ENCODE measurements around the gene UFSP1.
"Not testable (repeated sequence)": the region's sequence is repeated elsewhere in the genome, so short reads cannot be mapped to it uniquely, and the experiment has no call there.

UFSP1 gene

DNA sequence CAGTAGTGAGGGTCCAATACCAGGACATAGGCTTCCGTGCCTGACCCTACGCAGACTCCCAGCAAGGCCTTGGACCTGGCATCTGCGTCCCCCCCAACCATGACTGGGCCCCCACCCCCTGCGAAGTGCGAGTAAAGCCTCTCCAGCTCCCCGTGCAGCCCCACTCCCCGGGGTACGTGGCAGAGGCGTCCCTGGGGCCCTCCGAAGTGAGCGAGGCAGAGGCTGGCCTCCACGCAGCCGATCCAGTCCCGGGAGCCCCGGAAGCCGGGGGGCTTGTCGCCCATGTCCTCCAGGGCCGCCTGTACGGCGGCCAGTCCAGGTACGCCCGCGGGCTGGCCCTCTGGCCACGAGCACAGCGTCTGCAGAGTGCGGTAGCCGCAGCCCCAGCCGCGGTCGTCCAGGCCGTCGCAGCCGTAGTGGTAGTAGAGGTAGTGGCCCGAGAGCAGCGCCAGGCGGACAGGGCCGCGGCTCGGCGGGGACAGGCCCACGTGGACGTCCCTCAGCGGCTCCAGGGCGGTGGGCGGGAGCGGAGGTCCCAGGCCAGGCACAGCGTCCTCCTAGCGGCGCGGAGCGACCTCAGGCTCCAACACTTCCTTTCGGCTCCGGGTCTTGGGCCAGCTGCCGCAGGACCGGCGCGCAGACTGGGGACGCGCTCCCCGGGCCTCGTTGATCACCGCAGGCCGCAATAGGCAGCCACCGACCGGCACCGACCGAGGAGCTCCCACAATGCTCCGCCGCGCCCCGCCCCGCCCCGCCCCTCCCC is at the start of gene UFSP1:
TSS of gene UFSP1 (minus strand) at position 728 of the 763 bp plus-strand sequence. CDS start at position 284, 444 bp downstream.
- DNase-seq, result no peak

DNA sequence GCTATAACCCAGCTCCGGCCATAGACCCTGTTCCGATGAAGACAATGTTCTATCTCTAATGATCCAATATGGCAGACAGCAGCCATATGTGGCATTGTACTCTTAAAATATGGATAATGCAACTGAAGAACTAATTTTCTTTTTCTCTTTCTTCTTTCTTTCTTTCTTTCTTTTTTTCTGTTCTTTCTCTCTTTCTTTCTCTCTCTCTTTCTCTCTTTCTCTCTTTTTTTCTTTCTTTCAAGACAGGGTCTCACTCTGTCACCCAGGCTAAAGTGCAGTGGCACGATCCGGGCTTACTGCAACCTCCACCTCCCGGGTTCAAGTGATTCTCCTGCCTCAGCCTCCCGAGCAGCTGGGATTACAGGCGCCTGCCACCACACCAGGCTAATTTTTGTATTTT is 46.7 kb upstream of the UFSP1 start:
- DNase-seq, result not testable (repeated sequence)

DNA sequence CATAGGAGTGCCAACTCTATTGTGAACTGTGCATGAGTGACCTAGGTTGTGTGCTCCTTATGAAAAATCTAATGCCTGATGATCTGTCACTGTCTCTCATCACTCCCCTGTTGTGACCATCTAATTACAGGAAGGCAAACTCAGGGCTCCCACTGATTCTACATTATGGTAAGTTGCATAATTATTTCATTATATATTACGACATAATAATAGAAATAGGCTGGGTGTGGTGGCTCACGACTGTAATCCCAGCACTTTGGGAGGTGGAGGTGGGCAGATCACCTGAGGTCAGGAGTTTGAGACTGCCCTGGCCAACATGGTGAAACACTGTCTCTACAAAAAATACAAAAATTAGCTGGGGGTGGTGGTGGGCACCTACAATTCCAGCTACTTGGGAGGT is 45.9 kb upstream of the UFSP1 start:
- DNase-seq, result not testable (repeated sequence)

DNA sequence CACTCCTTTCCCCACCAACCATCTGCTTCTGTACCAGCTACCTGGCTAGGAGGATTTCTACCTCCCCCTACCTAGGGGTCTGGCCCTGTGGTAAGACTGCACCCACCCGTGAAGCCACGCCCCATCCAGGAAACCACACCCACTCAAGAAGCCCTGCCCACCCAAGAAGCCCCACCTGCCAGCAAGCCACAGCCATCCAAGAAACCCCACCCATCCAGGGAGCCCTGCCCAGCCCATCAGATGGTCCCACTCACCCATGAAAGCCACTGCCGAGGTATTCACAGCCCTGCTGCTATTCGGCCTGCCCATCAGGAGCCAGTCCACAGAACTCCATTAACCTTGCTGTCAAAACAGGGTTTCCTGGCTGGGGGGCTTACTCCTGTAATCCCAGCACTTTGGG is 44.2 kb upstream of the UFSP1 start:
- DNase-seq, result no peak

DNA sequence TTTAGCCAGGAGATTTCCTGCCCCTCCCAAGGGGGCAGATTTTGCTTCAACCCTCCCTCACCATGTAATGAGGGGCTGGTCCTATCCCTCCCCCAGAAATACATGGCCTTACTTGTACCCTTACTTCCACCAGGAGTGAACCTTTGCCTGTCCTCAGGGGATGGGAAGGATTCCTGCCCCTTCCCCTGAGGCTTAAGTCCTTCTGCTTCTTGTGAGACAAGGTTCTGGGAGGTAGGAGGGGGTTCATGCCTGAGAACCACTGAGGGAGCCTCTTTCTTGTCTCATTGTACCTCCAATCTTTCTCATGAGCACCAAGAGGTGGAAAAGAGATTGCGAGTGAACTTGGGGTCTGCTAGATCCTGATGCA is 40.3 kb upstream of the UFSP1 start:
- DNase-seq, result no peak

DNA sequence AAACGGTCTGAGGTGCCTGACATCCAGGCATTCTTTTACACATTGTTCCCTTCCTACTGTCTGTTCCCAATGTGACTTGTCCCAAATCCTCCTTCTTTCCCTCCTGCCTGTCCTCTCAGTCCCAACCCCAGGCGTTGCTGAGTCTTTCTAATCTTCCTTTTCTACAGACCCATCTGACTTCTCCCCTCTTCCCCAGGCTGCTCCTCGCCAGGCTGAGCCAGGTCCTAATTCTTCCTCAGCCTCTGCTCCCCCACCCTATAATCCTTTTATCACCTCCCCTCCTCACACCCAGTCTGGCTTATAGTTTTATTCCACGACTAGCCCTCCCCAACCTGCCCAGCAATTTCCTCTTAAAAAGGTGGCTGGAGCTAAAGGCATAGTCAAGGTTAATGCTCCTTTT is 34.1 kb upstream of the UFSP1 start:
- DNase-seq, result not testable (repeated sequence)

DNA sequence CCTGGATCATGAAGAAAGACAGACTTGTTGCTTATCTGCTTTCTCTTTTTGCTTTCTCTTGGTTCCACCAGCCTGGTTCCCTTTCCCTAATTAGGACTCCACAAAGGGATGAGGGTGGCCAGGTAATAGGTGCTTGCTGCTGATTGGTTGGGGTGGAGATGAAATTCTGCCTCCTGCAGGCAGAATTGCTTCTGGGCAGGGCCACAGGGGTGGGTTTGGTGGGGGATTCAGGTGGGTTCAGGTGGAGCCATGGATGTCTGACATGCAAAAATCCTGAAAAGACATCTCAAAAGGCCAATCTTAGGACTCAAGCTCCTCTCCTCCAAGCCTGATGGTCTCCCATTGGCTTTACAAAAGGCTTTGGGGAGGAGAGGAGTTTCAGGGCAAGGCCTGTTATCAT is 31.5 kb upstream of the UFSP1 start:
- DNase-seq, result no peak

DNA sequence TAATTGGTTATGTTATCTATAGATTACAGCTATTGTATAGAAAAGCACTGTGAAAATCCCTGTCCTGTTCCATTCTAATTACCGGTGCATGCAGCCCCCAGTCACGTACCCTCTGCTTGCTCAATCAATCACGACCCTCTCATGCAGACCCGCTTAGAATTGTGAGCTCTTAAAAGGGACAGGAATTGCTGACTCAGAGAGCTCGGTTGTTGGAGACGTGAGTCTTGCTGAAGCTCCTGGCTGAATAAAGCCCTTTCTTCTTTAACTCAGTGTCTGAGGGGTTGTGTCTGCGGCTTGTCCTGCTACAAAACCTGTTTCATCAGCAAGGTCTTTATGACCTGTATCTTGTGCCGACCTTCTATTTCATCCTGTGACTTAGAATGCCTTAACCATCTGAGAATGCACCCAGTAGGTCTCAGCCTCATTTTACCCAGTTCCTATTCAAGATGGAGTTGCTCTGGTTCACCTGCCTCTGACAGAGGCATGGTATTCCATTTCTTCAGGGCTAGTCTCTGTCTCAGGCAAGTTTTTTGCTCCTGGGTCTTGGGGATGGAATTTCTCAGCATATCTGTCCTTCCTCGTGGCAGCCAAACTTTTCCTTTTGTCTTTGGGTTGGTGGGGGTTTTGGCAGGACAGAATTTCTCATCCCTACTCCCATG is 30.4 kb upstream of the UFSP1 start:
- not testable (repeated sequence) for DNase-seq

DNA sequence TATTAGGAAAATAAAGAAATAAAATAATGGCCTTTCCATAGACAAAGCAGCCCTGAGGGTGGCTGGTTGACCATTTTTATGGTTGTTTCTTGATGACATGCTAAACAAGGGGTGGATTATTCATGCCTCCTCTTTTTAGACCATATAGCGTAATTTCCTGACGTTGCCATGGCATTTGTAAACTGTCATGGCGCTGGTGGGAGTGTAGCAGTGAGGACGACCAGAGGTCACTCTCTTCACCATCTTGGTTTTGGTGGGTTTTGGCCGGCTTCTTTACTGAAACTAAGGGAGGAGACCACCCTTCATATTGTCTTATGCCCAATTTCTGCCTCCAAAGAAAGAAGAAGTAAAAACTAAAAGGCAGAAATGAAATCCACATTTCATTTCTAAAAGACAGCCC is 29.8 kb upstream of the UFSP1 start:
- not testable (repeated sequence) for DNase-seq

DNA sequence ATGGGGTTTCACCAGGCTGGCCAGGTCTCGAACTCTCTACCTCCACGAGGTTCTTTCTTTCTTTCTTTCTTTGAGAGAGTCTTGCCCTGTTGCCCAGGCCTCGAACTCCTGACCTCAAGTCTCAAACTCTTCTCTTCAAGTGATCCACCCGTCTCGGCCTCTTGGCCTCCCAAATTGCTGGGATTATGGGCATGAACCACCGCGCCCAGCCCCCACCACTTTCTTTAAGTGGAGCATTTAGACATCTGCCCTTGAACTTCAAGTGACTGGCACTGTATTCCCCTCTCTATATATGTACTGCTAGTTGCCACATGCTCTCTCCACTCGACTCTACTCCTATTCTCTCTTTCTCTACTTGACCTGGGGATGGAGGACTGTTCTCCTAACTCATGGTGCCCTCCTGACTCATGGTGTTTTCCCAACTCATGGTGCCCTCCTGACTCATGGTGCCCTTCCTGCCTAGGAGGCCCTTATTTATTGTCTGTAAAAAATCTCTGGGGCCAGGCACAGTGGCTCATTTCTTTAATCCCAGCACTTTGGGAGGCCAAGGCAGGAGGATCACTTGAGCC is 25.4 kb upstream of the UFSP1 start:
- no peak for DNase-seq

DNA sequence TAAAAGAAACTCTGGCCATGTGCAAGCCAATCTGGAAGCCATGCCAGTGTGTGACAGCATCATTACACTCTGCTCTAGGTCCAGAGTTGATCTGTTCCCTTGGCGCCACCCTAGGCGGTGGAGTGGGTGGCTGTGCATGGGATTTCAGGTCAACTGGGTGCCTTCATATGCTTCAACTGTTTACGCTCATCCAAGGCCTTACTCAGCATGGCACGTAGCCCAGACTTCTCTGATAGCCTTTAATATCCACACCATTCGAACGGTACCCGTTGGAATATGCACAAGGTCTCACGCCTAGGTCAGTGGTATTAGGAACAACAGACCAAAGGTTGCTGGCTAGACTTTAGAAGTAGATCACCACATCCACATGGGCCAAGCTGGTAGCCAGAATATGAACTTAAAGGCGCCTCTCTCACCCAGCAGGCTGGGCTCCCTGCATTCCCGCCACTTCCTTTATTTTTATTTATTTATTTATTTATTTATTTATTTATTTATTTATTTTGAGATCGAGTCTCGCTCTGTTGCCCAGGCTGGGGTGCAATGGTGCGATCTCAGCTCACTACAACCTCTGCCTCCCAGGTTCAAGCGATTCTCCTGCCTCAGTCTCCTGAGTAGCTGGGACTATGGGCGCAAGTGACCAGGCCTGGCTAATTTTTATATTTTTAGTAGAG is 24.8 kb upstream of the UFSP1 start:
- DNase-seq, result no peak

DNA sequence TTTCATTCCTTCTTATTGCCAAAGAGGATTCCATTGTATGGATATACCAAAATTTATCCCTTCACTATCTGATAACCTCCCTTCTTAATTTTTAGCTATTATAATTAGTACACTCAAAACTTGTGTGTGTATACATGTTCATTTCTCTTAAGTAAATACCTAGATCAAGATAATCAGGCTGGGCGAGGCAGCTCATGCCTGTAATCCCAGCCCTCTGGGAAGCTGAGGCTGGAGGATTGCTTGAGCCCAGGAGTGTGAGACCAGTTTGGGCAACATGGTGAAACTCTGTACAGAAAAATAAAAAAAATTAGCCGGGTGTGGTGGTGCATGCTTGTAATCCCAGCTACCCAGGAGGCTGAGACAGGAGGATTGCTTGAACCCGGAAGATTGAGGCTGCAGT is 22.0 kb upstream of the UFSP1 start:
- DNase-seq, result no peak

DNA sequence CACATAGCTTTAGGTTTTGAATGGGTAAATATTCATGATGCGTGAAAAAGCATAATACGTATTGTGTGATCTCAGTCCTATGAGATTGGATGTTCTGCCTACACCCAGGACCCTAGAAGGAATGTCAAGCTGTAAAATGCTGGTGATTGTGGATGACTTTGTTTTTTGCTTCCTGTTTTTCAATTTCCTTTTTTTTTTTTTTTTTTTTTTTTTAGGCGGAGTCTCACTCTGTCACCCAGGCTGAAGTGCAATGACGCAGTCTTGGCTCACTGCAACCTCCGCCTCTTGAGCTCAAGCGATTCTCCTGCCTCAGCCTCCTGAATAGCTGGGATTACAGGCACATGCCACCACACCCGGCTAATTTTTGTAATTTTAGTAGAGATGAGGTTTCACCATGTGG is 20.9 kb upstream of the UFSP1 start:
- DNase-seq, result not testable (repeated sequence)

DNA sequence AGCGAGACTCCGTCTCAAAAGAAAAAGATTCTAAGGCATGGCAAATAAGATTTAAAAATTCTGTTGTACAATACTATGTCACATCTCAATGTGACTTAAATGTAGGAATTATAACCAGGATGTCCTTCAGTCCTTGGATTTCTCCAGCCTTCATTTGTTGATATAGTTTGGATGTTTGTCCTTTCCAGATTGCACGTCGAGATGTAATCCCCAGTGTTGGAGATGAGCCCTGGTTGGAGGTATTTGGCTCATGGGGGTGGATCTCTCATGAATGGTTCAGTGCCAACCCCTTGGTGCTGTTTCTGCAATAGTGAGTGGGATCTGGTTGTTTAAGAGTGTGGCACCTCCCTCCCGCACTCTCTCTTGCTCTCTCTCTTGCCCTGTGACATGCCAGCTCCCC is 19.0 kb upstream of the UFSP1 start:
- no peak for DNase-seq

DNA sequence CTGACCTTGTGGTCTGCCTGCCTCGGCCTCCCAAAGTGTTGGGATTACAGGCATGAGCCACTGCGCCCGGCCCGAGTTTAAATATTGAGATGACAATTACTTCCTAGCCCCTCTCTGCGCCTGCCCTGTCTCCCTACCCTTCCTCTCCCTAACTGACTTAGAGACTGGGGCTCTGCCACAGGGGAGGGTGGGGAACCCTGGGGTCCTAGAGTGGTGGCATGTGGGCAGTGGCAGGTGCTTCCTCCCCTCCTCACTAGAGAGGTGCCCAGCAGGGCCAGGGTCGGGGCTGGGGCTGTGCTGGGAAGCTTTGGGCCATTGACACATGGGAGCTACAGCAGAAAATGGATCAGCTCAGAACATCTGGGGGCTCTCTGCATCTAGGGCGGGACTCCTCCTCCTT is 13.1 kb upstream of the UFSP1 start:
- no peak for DNase-seq

DNA sequence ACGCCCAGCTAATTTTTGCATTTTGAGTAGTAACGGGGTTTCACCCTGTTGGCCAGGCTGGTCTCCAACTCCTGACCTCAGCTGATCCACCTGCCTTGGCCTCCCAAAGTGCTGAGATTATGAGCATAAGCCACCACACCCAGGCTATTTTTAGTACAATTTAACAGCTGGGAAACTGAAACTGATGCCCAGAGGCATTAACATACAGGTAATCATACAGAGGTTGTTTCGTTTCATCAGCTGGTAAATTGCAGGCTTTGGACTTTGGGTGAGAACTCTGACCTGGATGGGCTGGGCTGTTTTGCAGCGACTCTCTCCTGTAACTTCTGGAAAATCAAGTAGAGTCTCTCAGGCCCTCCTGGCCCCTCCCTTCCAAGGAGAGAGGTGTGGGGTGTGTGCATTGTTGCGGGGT is 12.4 kb upstream of the UFSP1 start:
- no peak for DNase-seq

DNA sequence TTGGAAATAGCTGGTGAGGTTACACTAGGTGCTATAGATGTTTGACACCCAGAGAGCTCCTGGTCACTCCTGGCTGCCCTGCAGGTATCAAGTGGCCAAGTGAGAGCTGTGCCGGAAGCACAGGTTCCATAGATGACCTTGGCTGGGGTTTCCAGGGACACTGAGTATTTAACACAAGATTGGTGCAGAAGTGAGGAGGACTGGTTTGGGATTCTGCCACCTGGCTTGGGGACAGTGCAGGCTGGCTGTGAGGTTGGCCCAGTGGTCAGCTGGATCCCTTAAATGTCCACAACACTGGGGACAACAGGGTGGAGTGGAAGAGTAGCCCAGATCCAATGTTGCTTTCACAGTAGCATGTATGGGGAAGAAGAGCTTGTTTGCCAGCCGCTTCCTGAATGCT is 11.5 kb upstream of the UFSP1 start:
- no peak for DNase-seq

DNA sequence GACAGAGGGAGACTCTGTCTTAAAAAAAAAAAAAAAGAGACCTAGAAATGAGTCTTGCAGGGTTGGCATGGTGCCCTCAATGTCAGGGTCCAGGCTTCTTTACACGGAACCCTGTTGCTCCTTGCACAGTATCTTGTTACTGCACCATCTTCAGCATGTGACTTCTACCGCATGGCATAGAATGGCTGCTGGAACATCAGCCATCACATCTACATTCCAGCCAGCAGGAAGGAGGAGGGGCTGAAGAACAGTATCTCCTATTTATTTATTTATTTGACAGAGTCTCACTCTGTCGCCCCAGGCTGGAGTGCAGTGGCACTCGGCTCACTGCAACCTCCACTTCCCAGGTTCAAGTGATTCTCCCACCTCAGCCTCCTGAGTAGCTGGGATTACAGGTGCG is 9.9 kb upstream of the UFSP1 start:
- DNase-seq, result no peak

DNA sequence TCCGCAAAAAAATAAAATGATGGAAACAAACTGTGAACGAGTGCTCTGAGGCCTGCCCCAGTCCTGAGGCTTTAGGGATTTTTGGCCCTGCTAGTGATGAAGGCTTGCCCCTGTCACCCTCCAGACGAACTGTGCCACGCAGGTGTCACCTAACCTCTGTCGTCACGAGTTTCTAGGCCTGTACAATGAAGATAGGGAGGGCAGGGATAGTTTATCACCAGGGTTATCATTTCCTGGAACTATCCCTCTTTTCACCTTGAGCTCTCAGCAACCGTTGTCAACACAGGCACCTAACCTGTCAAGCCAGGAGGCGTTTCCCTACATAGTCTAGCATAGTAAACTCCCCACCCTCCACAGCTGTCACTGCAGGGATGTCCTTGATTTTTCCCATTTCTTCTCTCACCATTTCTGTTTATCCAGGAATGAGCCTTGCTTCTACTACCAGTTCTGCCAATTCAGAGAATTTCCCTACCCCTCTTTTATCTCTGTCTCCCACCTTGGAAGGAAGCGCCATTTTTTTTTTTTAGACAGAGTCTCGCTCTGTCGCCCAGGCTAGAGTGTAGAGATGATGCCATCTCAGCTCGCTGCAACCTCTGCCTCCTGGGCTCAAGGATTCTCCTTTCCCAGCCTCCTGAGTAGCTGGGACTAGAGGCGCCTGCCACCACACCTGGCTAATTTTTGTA is 8.4 kb upstream of the UFSP1 start:
- no peak for DNase-seq

DNA sequence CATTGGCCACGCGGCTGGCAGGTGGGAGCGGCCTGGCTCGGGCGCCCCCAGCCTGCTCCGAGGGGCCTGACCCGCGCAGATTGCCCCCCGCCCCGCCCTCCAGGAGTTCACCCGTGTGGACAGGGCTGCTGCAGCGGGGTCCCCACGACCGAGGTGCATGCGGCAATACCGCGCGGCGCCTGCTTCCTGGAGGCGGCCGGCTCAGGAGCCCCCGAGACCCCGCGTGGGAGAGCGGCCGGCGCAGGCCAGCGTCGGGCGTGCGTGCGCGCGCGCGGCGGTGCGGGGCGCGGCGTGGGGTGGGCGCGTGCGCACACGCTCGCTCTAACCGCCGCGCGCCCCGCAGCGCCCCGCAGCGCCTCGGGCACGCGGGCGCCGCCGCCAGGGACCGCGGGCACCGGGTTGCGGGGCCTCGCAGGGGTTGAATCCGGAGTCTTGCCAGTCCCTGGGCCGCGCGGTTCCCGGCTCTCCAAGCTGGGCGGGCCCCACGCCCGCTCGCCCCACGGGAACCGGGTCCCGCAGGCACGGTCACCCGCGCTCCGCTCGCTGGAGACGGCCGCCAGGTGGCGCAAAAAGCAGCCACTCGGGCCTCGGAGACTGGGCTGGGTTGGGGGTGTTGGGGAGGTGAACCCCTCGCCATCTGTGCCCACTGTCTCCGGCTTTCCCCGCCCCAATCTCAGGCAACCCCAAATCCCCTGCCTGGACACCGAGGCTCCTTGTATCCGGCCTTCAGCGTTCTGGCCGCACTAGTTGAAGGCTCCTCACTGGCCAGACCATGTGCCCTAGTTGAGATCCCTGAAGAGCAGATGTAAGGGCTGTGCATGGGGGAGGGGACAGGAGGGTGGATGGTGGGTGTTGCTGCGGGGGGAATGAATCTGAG is 7.5 kb upstream of the UFSP1 start:
- DNase-seq, result peak; percentile 56

DNA sequence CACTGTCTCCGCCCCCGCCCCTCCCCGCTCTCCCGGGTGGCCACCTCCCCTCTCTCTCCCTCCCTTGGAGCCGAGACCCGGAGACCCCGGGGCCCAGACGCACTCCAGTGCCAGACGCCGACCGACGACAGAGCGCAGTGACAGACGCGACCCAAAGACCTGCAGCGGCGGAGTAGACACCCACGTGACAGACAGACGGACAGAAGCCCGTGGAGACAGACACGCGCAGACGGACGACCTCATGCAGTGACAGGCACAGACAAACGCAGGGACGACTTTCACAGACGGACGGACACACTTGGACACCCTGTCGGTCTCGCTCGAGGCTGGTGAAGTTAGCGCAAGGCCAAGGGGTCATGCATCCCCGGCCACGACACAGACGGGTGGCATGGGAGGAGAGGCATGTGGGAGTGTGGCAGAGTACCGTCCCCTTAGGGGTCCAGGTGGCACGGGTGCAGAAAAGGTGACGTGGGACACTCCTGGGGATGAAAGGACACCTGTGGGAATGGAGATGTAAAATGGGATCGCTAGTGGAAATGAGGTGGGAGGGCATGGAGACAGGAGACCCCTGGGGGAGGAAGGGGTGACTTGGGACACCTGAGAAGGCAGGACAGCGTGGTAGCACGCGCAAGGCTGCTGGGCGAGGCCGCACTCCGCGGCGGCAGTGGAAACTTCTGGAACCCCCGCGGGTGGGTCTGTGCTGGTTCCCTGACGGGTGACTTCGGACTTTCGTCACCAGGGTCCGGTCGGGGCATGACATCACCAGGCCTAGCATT is 6.6 kb upstream of the UFSP1 start:
- no peak for DNase-seq

DNA sequence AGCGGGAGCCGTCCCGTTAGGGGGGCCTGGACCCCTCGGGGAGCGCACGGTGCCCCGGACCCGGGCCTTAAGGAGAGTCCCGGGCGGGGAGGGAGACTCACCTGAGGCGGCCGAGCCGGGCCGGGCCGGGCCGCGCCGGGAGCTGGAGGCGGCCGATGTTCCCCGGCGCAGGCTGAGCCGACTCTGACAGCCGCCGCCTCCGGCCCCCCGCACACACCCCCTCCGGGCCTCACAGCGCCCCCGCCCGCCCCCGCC is 6.1 kb upstream of the UFSP1 start, which contains the start of gene ACHE:
TSS of gene ACHE (minus strand) at position 188 of the 255 bp plus-strand sequence. CDS start 1,656 bp downstream, outside the sequence.
- no peak for DNase-seq
